ENCODE measurements around the gene PGBD1.

- TF ChIP-seq CTCF (IDR thresholded peaks at IDR 0.05; ENCODE audit: insufficient read depth, low read depth, low read length) (no peak), EZH2 (IDR thresholded peaks at IDR 0.05; ENCODE audit: insufficient read depth, low read length) (no peak)
Measured at GRCh38 chr6:28311139-28311823, 29.9 kb downstream of the PGBD1 start.
